ENCODE measurements around the gene POLA1.

Gene POLA1

DNA sequence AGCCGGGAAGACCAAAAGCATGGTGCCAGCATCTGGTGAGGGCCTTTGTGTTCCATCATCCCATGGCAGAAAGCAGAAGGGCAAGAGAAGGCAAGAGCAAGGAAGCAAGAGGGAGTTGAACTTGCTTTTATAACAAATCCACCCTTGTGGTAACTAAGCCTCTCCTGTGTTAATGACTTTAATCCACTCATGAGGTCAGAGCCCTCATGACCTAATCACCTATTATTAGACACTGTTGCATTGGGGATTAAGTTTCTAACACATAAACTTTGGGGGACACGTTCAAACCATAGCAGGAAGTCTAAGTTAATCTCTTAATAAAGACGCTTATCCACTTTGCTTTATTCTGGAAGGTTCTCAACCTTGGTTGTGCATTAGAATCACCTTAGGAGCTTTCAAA, 34.1 kb upstream of the POLA1 start:
- no peak overlapping the region for H3K4me3 ChIP-seq (ENCODE audit: low read length)
- 0 out of 2 replicates have a peak, but pooled peaks cover 4% of the 10 kb centered on the region for H3K4me1 ChIP-seq (ENCODE audit: insufficient read depth, low read length)
- H3K27me3 ChIP-seq (ENCODE audit: insufficient read depth, low read length), result no peaks in the 10 kb centered on the region
- H3K9me3 ChIP-seq (ENCODE audit: insufficient read depth, low read depth, low read length), result no peaks in the 10 kb centered on the region
- H3K36me3 ChIP-seq (ENCODE audit: insufficient read depth, low read length), result no peaks in the 10 kb centered on the region
- H3K9ac ChIP-seq (ENCODE audit: low read depth, low read length), result no peak overlapping the region
- no peak overlapping the region for H3K27ac ChIP-seq (ENCODE audit: low read depth, low read length)
- 88% methylated on average over 3 of the region's 3 CpGs for WGBS

DNA sequence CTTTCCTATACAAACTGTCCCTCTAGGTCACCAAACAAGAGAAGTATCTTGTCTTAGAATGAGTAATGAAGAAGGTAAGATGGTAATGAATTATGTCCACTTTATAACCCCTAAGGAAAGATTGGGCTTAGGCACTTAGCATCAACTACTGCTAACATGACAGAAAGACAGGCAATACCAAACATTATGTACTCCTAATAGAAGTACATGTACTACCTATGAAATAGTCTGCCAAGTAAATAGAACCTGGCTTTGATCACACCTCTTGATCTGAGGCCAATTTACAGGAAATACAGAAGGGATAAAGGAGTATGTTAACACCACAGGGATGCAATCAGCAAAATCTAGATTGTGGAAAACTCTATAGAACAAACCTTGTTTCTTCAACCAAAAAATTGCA, 32.4 kb upstream of the POLA1 start:
- H3K36me3 ChIP-seq (ENCODE audit: insufficient read depth, low read length), result no peaks in the 10 kb centered on the region
- no peak overlapping the region for H3K9ac ChIP-seq (ENCODE audit: low read depth, low read length)
- H3K27me3 ChIP-seq (ENCODE audit: insufficient read depth, low read length), result no peaks in the 10 kb centered on the region
- H3K4me1 ChIP-seq (ENCODE audit: insufficient read depth, low read length), result 0 out of 2 replicates have a peak, but pooled peaks cover 4% of the 10 kb centered on the region
- H3K9me3 ChIP-seq (ENCODE audit: insufficient read depth, low read depth, low read length), result no peaks in the 10 kb centered on the region
- no peak overlapping the region for H3K27ac ChIP-seq (ENCODE audit: low read depth, low read length)
- no peak overlapping the region for H3K4me3 ChIP-seq (ENCODE audit: low read length)

DNA sequence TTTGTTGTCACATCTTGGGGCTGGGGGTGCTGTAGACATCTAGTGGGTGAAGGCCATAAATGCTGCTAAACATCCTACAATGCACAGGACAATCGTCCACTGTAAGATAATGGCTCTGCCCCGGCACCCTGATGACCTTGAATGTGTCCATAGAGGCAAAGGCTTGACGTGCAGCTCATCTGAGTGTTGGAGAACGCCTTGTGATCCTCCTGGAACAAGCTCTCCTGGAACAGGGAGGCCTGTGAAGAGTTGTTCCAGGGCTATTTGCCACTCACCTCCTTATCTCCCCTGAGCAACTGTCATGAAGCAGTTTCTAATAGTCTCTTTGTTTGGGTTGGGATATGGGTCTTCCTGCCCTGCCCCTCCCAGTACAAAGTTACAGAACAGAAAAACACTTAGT, 31.4 kb upstream of the POLA1 start:
- no peaks in the 10 kb centered on the region for H3K27me3 ChIP-seq (ENCODE audit: insufficient read depth, low read length)
- H3K27ac ChIP-seq (ENCODE audit: low read depth, low read length), result no peak overlapping the region
- H3K9ac ChIP-seq (ENCODE audit: low read depth, low read length), result no peak overlapping the region
- WGBS, result 90% methylated on average over 4 of the region's 4 CpGs
- 0 out of 2 replicates have a peak, but pooled peaks cover 4% of the 10 kb centered on the region for H3K4me1 ChIP-seq (ENCODE audit: insufficient read depth, low read length)
- H3K36me3 ChIP-seq (ENCODE audit: insufficient read depth, low read length), result no peaks in the 10 kb centered on the region
- no peaks in the 10 kb centered on the region for H3K9me3 ChIP-seq (ENCODE audit: insufficient read depth, low read depth, low read length)
- H3K4me3 ChIP-seq (ENCODE audit: low read length), result no peak overlapping the region

DNA sequence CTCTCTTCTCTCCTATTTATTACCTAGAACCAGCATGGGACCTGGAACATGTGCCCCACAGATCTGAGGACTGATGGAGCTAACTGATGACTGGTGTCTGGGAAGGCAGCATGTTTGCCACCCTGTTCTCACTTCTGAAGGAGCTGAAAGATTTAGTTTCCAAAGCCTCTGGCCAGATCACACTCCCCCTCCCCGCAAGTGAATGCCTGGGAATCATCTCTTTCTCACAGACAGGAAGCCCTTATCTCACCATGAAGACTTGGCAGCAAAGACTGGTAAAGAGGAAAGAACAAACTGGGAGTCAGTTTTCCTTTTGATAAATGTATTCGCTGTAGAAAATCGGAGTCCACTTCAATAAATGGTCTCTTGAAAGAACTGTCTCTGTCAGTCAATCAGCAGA, 25.6 kb upstream of the POLA1 start:
- H3K4me3 ChIP-seq (ENCODE audit: low read length), result no peak overlapping the region
- H3K27me3 ChIP-seq (ENCODE audit: insufficient read depth, low read length), result no peaks in the 10 kb centered on the region

DNA sequence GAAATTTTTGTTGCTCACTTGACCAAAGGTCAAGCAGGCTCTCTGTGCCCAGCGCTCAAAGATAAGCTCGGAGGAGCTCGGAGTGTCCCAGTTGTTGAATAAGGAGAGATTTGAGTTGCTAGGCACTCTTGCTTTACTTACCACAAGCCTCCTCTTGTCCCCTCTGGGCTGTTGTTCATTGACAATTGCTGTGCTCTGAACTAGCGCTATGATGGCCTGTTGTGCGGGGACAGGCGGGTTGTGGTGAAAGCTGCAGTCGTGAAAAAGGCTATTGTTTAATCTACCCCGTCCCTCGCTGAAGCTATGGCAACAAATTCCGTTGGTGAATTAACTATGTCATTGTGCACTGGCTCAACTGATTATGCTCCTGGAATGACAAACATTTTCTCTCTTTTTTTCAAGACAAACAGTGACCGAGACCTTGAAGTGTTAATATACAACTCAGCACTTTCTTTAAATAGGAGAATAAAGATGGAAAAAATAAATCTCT, 21.0 kb upstream of the POLA1 start:
- H3K27me3 ChIP-seq (ENCODE audit: insufficient read depth, low read length), result no peaks in the 10 kb centered on the region
- WGBS, result 70% methylated on average over 10 of the region's 11 CpGs
- H3K36me3 ChIP-seq (ENCODE audit: insufficient read depth, low read length), result no peaks in the 10 kb centered on the region
- peaks cover 12% of the 10 kb centered on the region; the same call in 1 of the 2 replicates for H3K4me1 ChIP-seq (ENCODE audit: insufficient read depth, low read length)
- no peak overlapping the region for H3K27ac ChIP-seq (ENCODE audit: low read depth, low read length)
- no peak overlapping the region for H3K4me3 ChIP-seq (ENCODE audit: low read length)
- H3K9ac ChIP-seq (ENCODE audit: low read depth, low read length), result no peak overlapping the region
- H3K9me3 ChIP-seq (ENCODE audit: insufficient read depth, low read depth, low read length), result no peaks in the 10 kb centered on the region

More for the DNA sequence above, 25.6 kb upstream of the POLA1 start:
- no peak overlapping the region for H3K27ac ChIP-seq (ENCODE audit: low read depth, low read length)
- H3K9ac ChIP-seq (ENCODE audit: low read depth, low read length), result no peak overlapping the region
- H3K36me3 ChIP-seq (ENCODE audit: insufficient read depth, low read length), result no peaks in the 10 kb centered on the region
- no peaks in the 10 kb centered on the region for H3K9me3 ChIP-seq (ENCODE audit: insufficient read depth, low read depth, low read length)
- peaks cover 7% of the 10 kb centered on the region; the same call in 1 of the 2 replicates for H3K4me1 ChIP-seq (ENCODE audit: insufficient read depth, low read length)
- WGBS, result 96% methylated on average over 2 of the region's 3 CpGs

DNA sequence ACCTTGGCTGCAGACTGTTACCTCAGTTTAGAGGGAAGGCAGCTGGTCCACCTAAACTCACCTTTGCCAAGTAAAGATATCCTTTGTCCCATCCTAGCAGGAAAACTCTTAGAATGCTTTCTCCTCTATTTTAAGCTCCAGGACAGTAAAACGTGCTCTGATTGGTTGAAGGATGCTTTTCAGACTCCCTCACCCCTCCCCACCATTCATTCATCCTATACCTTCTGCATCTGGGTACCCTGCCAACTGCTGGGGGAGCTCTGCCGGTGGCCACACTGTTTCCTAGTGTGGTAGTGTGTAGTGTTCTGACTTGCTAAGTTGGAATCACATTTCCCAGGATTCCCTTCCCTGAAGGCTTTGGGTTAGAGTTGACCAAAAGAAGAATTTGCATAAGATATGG, 20.3 kb upstream of the POLA1 start:
- no peak overlapping the region for H3K27ac ChIP-seq (ENCODE audit: low read depth, low read length)
- H3K4me1 ChIP-seq (ENCODE audit: insufficient read depth, low read length), result peaks cover 12% of the 10 kb centered on the region; the same call in 1 of the 2 replicates
- WGBS, result 92% methylated on average over 1 of the region's 2 CpGs
- H3K27me3 ChIP-seq (ENCODE audit: insufficient read depth, low read length), result no peaks in the 10 kb centered on the region
- no peak overlapping the region for H3K4me3 ChIP-seq (ENCODE audit: low read length)
- no peak overlapping the region for H3K9ac ChIP-seq (ENCODE audit: low read depth, low read length)
- H3K36me3 ChIP-seq (ENCODE audit: insufficient read depth, low read length), result no peaks in the 10 kb centered on the region
- H3K9me3 ChIP-seq (ENCODE audit: insufficient read depth, low read depth, low read length), result no peaks in the 10 kb centered on the region

DNA sequence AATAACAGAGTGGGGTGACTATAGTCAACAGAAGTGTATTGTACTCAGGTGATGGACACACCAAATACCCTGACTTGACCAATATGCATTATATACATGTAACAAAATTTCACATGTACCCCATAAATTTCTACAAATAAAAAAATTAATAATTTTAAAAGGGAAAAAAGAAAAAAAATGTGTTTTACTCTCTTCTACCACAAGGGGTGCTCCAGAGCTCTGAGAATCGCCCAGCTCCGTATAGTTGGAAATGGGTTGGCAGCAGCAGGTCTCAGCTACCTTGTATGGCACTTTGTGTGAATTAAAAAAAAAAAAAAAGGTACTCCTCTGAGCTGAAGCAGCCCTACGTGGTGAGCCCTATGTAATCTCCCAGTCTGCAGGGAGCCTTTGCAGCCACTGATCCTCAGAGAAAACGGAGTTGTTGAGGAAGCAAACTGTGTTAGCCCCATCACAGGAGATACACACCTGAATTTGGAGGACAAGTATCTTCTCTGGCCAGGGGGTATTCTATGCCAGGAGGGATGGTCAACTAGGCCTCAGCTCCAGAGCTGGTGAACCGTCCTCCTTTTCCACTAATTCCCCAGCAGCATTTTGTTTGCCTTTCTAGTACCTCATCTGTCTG, 17.2 kb upstream of the POLA1 start:
- 36% methylated on average over 5 of the region's 5 CpGs for WGBS
- Histone ChIP-seq H3K4me1 (ENCODE audit: insufficient read depth, low read length) (peaks cover 12% of the 10 kb centered on the region; the same call in 1 of the 2 replicates), H3K27ac (ENCODE audit: low read depth, low read length) (no peak overlapping the region)

DNA sequence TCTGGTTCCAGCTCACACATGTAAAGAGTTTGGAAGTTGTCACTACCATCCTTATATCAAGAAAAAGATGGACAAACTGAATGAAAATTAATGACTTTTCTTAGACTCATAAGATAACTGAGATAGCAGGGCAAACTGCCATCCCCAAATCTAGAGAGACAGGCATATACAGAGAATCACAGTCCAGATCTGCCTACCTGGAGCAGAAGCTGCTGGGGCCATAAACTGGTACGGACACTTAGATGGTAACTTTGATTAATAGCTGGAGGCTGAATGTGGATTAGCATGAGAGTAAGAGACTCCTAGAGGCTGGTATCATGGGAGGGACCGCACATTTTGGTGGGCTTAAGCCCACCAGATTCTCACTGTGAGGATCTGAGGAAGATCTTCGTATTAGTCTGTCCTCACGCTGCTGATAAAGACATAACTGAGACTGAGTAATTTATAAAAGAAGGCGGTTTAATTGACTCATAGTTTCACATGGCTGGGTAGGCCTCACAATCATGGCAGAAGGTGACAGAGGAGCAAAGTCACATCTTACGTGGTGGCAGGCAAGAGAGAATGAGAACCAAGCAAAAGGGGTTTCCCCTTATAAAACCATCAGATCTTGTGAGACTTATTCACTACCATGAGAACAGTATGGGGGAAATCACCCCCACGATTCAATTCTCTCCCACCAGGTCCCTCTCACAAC, 10.8 kb upstream of the POLA1 start:
- Histone ChIP-seq H3K27ac (ENCODE audit: low read depth, low read length) (no peak overlapping the region), H3K9ac (ENCODE audit: low read depth, low read length) (no peak overlapping the region), H3K4me3 (ENCODE audit: low read length) (no peak overlapping the region), H3K9me3 (ENCODE audit: insufficient read depth, low read depth, low read length) (no peaks in the 10 kb centered on the region), H3K36me3 (ENCODE audit: insufficient read depth, low read length) (no peaks in the 10 kb centered on the region), H3K27me3 (ENCODE audit: insufficient read depth, low read length) (no peaks in the 10 kb centered on the region), H3K4me1 (ENCODE audit: insufficient read depth, low read length) (no peaks in the 10 kb centered on the region)
- WGBS, result 97% methylated on average over 6 of the region's 7 CpGs

More for the DNA sequence above, 17.2 kb upstream of the POLA1 start:
- H3K9ac ChIP-seq (ENCODE audit: low read depth, low read length), result no peak overlapping the region
- H3K4me3 ChIP-seq (ENCODE audit: low read length), result no peak overlapping the region
- H3K27me3 ChIP-seq (ENCODE audit: insufficient read depth, low read length), result no peaks in the 10 kb centered on the region
- no peaks in the 10 kb centered on the region for H3K36me3 ChIP-seq (ENCODE audit: insufficient read depth, low read length)
- no peaks in the 10 kb centered on the region for H3K9me3 ChIP-seq (ENCODE audit: insufficient read depth, low read depth, low read length)

DNA sequence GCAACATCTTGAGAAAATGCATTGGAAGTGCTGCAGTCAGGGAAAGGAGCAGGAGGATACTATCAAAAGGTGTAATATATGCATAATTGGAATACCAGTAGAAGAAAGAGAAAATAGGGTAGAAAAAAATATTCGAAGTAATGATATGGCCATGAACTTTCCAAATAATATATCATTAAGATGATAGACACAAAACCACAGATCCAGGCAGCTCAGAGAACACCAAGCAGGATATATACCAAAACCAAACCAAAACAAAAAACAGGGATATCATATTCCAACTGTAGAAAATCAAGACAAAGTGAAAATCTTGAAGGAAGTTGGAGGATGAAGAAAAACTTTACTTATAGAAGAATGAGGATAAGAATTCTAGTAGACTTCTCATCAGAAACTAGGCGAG, 9.7 kb upstream of the POLA1 start:
- no peak overlapping the region for H3K9ac ChIP-seq (ENCODE audit: low read depth, low read length)
- H3K36me3 ChIP-seq (ENCODE audit: insufficient read depth, low read length), result no peaks in the 10 kb centered on the region
- no peak overlapping the region for H3K27ac ChIP-seq (ENCODE audit: low read depth, low read length)
- no peaks in the 10 kb centered on the region for H3K4me1 ChIP-seq (ENCODE audit: insufficient read depth, low read length)
- no CpG with 5 or more reads among the region's 2 CpGs for WGBS
- H3K9me3 ChIP-seq (ENCODE audit: insufficient read depth, low read depth, low read length), result no peaks in the 10 kb centered on the region
- H3K4me3 ChIP-seq (ENCODE audit: low read length), result no peak overlapping the region
- H3K27me3 ChIP-seq (ENCODE audit: insufficient read depth, low read length), result no peaks in the 10 kb centered on the region

DNA sequence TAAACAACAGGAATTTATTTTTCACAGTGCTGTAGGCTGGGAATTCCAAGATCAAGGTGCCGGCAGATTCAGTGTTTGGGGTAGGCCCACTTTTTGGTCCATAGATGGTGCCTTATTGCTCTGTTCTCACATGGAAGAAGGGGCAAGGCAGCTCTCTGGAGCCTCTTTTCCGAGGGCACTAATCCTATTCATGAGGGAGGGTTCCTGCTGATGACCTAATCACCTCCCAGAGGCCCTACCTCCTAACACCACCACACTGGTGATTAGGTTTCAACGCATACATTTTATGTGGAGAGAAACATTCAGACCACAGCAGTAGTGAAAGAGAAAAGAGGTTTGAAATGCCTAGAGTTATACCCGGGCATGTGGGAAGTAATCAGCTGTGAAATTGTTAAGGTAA, 1.4 kb upstream of the POLA1 start:
- Histone ChIP-seq H3K4me1 (ENCODE audit: insufficient read depth, low read length) (peaks cover 16% of the 10 kb centered on the region), H3K9ac (ENCODE audit: low read depth, low read length) (no peak overlapping the region), H3K9me3 (ENCODE audit: insufficient read depth, low read depth, low read length) (no peaks in the 10 kb centered on the region), H3K4me3 (ENCODE audit: low read length) (no peak overlapping the region), H3K27me3 (ENCODE audit: insufficient read depth, low read length) (no peaks in the 10 kb centered on the region), H3K36me3 (ENCODE audit: insufficient read depth, low read length) (0 out of 2 replicates have a peak, but pooled peaks cover 5% of the 10 kb centered on the region), H3K27ac (ENCODE audit: low read depth, low read length) (no peak overlapping the region)
- 43% methylated on average over 3 of the region's 4 CpGs for WGBS

DNA sequence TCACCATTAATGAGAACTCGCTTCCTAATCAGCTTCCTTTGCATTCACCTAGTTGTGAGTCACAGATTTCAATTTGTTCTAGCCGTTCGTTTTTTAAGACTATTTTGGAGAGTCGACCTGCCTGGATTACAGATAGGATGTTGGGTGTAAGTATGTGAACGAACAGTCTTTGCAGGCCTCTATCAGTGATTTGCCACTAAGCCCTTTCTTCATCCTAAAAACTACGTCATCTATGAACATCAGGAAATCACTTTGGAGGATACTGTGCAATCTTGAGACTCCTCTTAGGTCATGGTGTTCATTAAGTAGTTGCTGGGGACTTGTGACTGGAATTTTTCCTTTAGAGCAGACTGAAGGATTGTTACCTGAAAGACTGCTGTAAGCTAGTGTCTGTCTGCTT, 1.1 kb downstream of the POLA1 start:
- Histone ChIP-seq H3K27me3 (ENCODE audit: insufficient read depth, low read length) (no peaks in the 10 kb centered on the region), H3K4me3 (ENCODE audit: low read length) (peak overlapping the region; percentile 89), H3K36me3 (ENCODE audit: insufficient read depth, low read length) (peaks cover 11% of the 10 kb centered on the region), H3K4me1 (ENCODE audit: insufficient read depth, low read length) (peaks cover 16% of the 10 kb centered on the region), H3K27ac (ENCODE audit: low read depth, low read length) (no peak overlapping the region), H3K9ac (ENCODE audit: low read depth, low read length) (peak overlapping the region; percentile 93; the same call in 1 of the 2 replicates), H3K9me3 (ENCODE audit: insufficient read depth, low read depth, low read length) (no peaks in the 10 kb centered on the region)
- 66% methylated on average over 5 of the region's 6 CpGs for WGBS

Measured in HUES64 (cell line).